ENCODE measurements around the gene ALPK3.
"Not testable (repeated sequence)": the region's sequence is repeated elsewhere in the genome, so short reads cannot be mapped to it uniquely, and the experiment has no call there.

Gene ALPK3

DNA sequence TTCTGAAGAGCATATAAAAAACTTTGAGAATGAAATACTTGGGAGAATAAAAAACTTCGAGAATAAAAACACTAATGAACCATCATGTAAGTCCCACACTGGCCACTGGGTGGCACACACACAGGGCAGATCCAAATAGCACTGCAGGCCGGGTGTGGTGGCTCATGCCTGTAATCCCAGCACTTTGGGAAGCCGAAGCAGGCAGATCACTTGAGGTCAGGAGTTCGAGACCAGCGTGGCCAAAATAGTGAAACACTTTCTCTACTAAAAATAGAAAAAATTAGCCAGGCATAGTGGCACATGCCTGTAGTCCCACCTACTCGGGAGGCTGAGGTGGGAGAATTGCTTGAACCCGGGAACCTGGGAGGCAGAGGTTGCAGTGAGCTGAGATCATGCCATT, 28.5 kb downstream of the ALPK3 start:
- not testable (repeated sequence) for H3K4me1 ChIP-seq (ENCODE audit: control insufficient read depth, insufficient read depth, low read length); H3K27ac ChIP-seq (ENCODE audit: low read length); H3K4me3 ChIP-seq (ENCODE audit: low read length); H3K9me3 ChIP-seq (ENCODE audit: control insufficient read depth, insufficient read depth, low read length); H3K27me3 ChIP-seq (ENCODE audit: control insufficient read depth, insufficient read depth, low read length); H3K36me3 ChIP-seq (ENCODE audit: control insufficient read depth, insufficient read depth, low read length)
- WGBS (ENCODE audit: insufficient coverage, insufficient read length): no CpG with 5 or more reads among the region's 7 CpGs
- peak; percentile 48 for DNase-seq (ENCODE audit: low read depth, low spot score)

DNA sequence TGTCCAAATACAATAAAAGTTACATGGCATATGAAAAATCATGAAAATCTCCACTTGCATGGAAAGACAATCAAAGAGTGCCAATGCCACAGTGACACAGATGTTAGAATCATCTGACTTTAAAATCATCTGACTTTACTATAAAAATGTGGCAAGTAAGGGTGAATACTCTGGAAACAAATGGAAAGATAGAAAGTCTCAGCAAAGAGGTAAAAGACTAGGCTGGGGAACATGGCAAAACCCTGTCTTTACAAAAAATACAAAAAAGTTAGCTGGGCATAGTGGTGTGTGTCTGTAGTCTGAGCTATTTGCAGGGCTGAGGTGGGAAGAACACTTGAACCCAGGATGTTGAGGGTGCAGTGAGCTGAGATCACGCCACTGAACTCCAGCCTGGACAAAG, 29.1 kb downstream of the ALPK3 start:
- H3K4me3 ChIP-seq (ENCODE audit: low read length): no peak overlapping the region
- WGBS (ENCODE audit: insufficient coverage, insufficient read length): no CpG with 5 or more reads among the region's 1 CpG
- H3K9me3 ChIP-seq (ENCODE audit: control insufficient read depth, insufficient read depth, low read length): no peaks in the 10 kb centered on the region
- no peaks in the 10 kb centered on the region for H3K36me3 ChIP-seq (ENCODE audit: control insufficient read depth, insufficient read depth, low read length)
- H3K27ac ChIP-seq (ENCODE audit: low read length): no peak overlapping the region
- H3K4me1 ChIP-seq (ENCODE audit: control insufficient read depth, insufficient read depth, low read length): no peaks in the 10 kb centered on the region
- no peak for DNase-seq (ENCODE audit: low read depth, low spot score)
- no peaks in the 10 kb centered on the region for H3K27me3 ChIP-seq (ENCODE audit: control insufficient read depth, insufficient read depth, low read length)

DNA sequence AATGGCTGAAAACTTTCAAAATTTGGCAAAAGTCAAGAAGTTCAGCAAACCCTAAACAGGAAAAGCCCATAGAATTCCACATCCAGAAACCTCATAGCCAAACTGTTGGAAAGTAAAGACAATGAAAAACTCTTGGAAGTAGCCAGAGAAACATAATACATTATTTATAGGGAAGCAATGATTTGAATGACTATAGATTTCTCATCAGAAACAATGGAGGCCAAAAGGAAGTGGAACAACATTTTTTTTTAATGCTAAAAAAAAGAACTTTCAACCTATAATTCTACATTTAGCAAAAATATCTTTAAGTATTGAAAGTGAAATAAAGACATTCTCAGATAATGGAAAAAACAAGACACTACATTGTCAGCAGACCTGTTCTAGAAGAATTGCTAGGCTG, 30.2 kb downstream of the ALPK3 start:
- no peaks in the 10 kb centered on the region for H3K9me3 ChIP-seq (ENCODE audit: control insufficient read depth, insufficient read depth, low read length)
- H3K4me1 ChIP-seq (ENCODE audit: control insufficient read depth, insufficient read depth, low read length): no peaks in the 10 kb centered on the region
- DNase-seq (ENCODE audit: low read depth, low spot score): no peak
- no peak overlapping the region for H3K27ac ChIP-seq (ENCODE audit: low read length)
- H3K4me3 ChIP-seq (ENCODE audit: low read length): no peak overlapping the region
- no peaks in the 10 kb centered on the region for H3K27me3 ChIP-seq (ENCODE audit: control insufficient read depth, insufficient read depth, low read length)
- H3K36me3 ChIP-seq (ENCODE audit: control insufficient read depth, insufficient read depth, low read length): no peaks in the 10 kb centered on the region

DNA sequence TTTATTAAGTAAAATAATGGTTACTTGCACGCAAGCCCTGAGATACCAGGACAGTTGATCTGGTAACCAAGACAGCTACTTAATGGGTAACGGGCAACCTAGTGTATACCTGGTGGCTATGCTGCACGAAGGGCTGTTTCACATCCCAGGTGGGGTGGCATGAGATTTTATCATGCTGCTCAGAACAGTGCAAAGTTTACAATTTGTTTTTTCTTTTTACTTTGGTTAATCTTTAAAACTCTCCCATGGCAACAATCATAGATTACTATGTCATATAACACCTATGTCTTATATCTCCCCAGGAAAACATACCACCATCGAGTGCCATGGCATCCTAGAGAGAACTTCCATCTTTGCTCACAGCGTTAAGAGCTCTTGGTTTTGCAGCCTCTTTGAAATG, 35.1 kb downstream of the ALPK3 start:
- no peaks in the 10 kb centered on the region for H3K4me1 ChIP-seq (ENCODE audit: control insufficient read depth, insufficient read depth, low read length)
- H3K9me3 ChIP-seq (ENCODE audit: control insufficient read depth, insufficient read depth, low read length): no peaks in the 10 kb centered on the region
- H3K36me3 ChIP-seq (ENCODE audit: control insufficient read depth, insufficient read depth, low read length): peaks cover 9% of the 10 kb centered on the region; the same call in 1 of the 2 replicates
- DNase-seq (ENCODE audit: low read depth, low spot score): no peak
- H3K27ac ChIP-seq (ENCODE audit: low read length): no peak overlapping the region
- H3K4me3 ChIP-seq (ENCODE audit: low read length): no peak overlapping the region
- WGBS (ENCODE audit: insufficient coverage, insufficient read length): no CpG with 5 or more reads among the region's 5 CpGs
- no peaks in the 10 kb centered on the region for H3K27me3 ChIP-seq (ENCODE audit: control insufficient read depth, insufficient read depth, low read length)

DNA sequence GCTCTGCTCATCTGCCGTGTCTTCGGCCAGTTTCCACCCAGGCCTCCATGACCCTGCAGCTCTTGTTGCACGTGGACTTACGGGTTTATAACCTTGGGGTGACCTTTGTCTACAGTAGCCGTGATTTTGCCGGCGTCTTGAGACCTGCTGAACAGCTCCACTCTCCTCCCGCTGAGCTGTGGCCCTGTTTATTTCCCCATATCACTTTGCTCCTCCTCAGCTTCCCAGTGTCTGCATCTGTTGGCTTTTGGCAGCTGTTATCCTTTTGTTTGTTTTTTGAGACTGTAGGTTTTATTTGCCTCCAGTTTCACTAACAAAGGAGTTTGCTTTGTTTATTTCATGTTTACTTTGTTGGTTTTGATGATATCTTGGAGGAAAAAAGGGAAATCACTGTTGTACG, 38.0 kb downstream of the ALPK3 start:
- Histone ChIP-seq H3K4me3 (ENCODE audit: low read length) (no peak overlapping the region), H3K27ac (ENCODE audit: low read length) (no peak overlapping the region), H3K27me3 (ENCODE audit: control insufficient read depth, insufficient read depth, low read length) (no peaks in the 10 kb centered on the region), H3K4me1 (ENCODE audit: control insufficient read depth, insufficient read depth, low read length) (no peaks in the 10 kb centered on the region), H3K9me3 (ENCODE audit: control insufficient read depth, insufficient read depth, low read length) (no peaks in the 10 kb centered on the region), H3K36me3 (ENCODE audit: control insufficient read depth, insufficient read depth, low read length) (peaks cover 18% of the 10 kb centered on the region)
- WGBS (ENCODE audit: insufficient coverage, insufficient read length): no CpG with 5 or more reads among the region's 9 CpGs
- DNase-seq (ENCODE audit: low read depth, low spot score): no peak

DNA sequence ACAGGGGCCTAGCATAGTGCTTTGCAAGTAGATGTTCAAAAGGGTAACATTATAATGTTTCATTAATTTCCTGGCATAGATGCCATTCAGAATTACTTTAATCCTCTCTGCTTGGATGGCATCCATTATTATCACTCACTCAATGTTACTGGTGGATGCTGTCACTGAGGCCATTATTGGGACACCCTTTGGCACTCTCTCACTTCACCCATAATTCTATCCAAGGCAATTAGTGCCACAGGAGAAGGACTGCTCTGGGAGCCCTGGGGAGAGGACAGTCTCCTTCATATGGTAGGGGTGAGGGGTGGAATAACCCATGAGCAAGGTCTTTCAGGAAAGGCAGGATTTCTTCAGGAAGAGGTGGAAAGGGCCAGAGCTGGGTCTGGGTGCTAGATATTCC, 38.6 kb downstream of the ALPK3 start:
- no peaks in the 10 kb centered on the region for H3K27me3 ChIP-seq (ENCODE audit: control insufficient read depth, insufficient read depth, low read length)
- H3K27ac ChIP-seq (ENCODE audit: low read length): no peak overlapping the region
- peaks cover 18% of the 10 kb centered on the region for H3K36me3 ChIP-seq (ENCODE audit: control insufficient read depth, insufficient read depth, low read length)
- no peaks in the 10 kb centered on the region for H3K9me3 ChIP-seq (ENCODE audit: control insufficient read depth, insufficient read depth, low read length)
- H3K4me3 ChIP-seq (ENCODE audit: low read length): no peak overlapping the region
- no peaks in the 10 kb centered on the region for H3K4me1 ChIP-seq (ENCODE audit: control insufficient read depth, insufficient read depth, low read length)
- DNase-seq (ENCODE audit: low read depth, low spot score): no peak

DNA sequence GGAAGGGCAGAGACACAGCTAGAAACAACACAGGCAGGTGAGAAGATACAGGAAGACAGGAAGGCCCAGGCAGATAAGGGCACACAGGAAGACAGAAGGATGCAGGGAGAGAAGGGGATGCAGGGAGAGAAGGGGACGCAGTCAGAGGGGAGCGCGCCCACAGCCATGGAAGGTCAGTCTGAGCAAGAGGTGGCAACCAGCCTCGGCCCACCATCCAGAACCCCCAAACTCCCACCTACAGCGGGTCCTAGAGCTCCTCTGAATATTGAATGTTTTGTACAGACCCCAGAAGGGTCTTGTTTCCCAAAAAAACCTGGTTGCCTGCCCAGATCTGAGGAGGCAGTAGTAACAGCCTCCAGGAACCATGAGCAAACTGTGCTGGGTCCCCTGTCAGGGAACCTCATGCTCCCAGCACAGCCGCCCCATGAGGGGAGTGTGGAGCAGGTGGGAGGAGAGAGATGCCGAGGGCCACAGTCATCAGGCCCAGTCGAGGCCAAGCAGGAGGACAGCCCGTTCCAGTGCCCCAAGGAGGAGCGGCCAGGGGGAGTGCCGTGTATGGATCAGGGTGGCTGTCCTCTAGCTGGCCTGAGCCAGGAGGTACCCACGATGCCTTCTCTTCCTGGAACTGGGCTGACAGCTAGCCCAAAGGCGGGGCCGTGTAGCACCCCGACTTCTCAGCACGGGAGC, 39.7 kb downstream of the ALPK3 start:
- H3K36me3 ChIP-seq (ENCODE audit: control insufficient read depth, insufficient read depth, low read length): peaks cover 18% of the 10 kb centered on the region
- H3K9me3 ChIP-seq (ENCODE audit: control insufficient read depth, insufficient read depth, low read length): no peaks in the 10 kb centered on the region
- H3K4me3 ChIP-seq (ENCODE audit: low read length): no peak overlapping the region
- DNase-seq (ENCODE audit: low read depth, low spot score): no peak
- H3K27ac ChIP-seq (ENCODE audit: low read length): no peak overlapping the region
- WGBS (ENCODE audit: insufficient coverage, insufficient read length): no CpG with 5 or more reads among the region's 16 CpGs
- H3K4me1 ChIP-seq (ENCODE audit: control insufficient read depth, insufficient read depth, low read length): no peaks in the 10 kb centered on the region
- H3K27me3 ChIP-seq (ENCODE audit: control insufficient read depth, insufficient read depth, low read length): no peaks in the 10 kb centered on the region

DNA sequence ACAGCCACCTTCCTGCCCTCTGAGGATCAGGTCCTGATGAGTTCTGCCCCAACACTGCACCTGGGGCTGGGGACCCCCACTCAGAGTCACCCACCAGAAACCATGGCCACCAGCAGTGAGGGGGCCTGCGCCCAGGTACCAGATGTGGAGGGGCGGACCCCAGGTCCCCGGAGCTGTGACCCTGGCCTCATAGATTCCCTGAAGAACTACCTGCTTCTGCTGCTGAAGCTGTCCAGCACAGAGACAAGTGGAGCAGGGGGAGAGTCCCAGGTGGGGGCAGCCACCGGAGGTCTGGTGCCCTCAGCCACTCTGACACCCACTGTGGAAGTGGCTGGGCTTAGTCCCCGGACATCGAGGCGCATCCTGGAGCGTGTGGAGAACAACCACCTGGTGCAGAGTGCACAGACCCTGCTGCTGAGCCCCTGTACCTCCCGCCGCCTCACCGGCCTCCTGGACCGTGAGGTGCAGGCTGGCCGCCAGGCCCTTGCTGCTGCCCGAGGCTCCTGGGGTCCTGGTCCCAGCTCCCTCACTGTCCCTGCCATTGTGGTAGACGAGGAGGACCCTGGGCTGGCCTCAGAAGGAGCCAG, 40.4 kb downstream of the ALPK3 start:
- H3K4me1 ChIP-seq (ENCODE audit: control insufficient read depth, insufficient read depth, low read length): no peaks in the 10 kb centered on the region
- H3K27me3 ChIP-seq (ENCODE audit: control insufficient read depth, insufficient read depth, low read length): no peaks in the 10 kb centered on the region
- no CpG with 5 or more reads among the region's 15 CpGs for WGBS (ENCODE audit: insufficient coverage, insufficient read length)
- peaks cover 18% of the 10 kb centered on the region for H3K36me3 ChIP-seq (ENCODE audit: control insufficient read depth, insufficient read depth, low read length)
- no peak overlapping the region for H3K27ac ChIP-seq (ENCODE audit: low read length)
- no peak overlapping the region for H3K4me3 ChIP-seq (ENCODE audit: low read length)
- H3K9me3 ChIP-seq (ENCODE audit: control insufficient read depth, insufficient read depth, low read length): no peaks in the 10 kb centered on the region
- no peak for DNase-seq (ENCODE audit: low read depth, low spot score)

DNA sequence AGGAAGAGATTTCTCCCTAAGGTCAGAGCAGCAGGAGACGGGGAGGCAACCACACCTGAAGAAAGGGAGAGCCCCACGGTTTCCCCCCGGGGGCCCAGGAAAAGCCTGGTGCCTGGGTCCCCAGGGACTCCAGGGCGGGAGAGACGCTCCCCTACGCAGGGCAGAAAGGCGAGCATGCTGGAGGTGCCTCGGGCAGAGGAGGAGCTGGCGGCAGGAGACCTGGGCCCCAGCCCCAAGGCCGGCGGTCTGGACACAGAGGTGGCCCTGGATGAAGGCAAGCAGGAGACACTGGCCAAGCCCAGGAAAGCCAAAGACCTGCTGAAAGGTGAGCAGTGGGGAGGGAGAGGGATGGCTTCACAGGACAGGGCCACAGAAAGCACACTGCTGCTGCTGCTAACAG, 41.1 kb downstream of the ALPK3 start:
- DNase-seq (ENCODE audit: low read depth, low spot score): no peak
- H3K4me1 ChIP-seq (ENCODE audit: control insufficient read depth, insufficient read depth, low read length): no peaks in the 10 kb centered on the region
- H3K4me3 ChIP-seq (ENCODE audit: low read length): no peak overlapping the region
- no peaks in the 10 kb centered on the region for H3K9me3 ChIP-seq (ENCODE audit: control insufficient read depth, insufficient read depth, low read length)
- H3K27ac ChIP-seq (ENCODE audit: low read length): no peak overlapping the region
- H3K36me3 ChIP-seq (ENCODE audit: control insufficient read depth, insufficient read depth, low read length): peaks cover 18% of the 10 kb centered on the region
- no peaks in the 10 kb centered on the region for H3K27me3 ChIP-seq (ENCODE audit: control insufficient read depth, insufficient read depth, low read length)
- no CpG with 5 or more reads among the region's 11 CpGs for WGBS (ENCODE audit: insufficient coverage, insufficient read length)

DNA sequence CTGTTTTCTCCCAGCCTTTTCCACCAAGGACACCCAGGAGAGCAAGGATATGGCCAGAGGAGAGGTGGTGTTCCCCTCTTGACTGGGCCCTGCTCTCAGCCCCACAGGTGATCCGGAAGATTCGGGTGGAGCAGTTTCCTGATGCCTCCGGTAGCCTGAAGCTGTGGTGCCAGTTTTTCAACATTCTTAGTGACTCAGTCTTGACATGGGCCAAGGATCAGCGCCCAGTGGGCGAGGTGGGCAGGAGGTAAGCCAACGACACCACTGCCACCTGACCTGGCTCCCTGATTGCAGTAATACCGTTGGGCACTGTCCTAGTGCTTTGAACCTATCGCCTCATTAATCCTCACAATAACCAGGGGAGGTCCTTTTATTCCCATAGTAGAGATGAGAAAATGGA, 42.0 kb downstream of the ALPK3 start:
- WGBS (ENCODE audit: insufficient coverage, insufficient read length): no CpG with 5 or more reads among the region's 8 CpGs
- Histone ChIP-seq H3K9me3 (ENCODE audit: control insufficient read depth, insufficient read depth, low read length) (no peaks in the 10 kb centered on the region), H3K27me3 (ENCODE audit: control insufficient read depth, insufficient read depth, low read length) (no peaks in the 10 kb centered on the region), H3K36me3 (ENCODE audit: control insufficient read depth, insufficient read depth, low read length) (peaks cover 18% of the 10 kb centered on the region), H3K4me1 (ENCODE audit: control insufficient read depth, insufficient read depth, low read length) (no peaks in the 10 kb centered on the region), H3K27ac (ENCODE audit: low read length) (no peak overlapping the region), H3K4me3 (ENCODE audit: low read length) (no peak overlapping the region)
- DNase-seq (ENCODE audit: low read depth, low spot score): no peak

DNA sequence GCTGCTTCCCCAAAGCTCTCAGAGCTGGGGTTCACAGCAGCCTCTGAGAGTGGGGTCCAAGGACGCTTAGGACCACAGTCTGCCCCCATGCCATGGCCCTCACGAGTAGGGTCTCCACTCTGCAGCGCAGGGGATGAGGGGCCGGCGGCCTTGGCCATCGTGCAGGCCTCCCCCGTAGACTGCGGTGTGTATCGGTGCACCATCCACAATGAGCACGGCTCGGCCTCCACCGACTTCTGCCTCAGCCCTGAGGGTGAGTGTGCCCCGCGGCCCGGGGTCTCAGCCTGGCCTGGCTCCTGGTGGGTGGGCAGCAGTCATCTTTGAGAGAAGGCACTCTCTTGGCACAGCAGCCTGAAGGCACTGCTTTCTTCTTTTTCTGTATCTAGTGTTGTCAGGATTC, 42.5 kb downstream of the ALPK3 start:
- Histone ChIP-seq H3K4me3 (ENCODE audit: low read length) (no peak overlapping the region), H3K4me1 (ENCODE audit: control insufficient read depth, insufficient read depth, low read length) (no peaks in the 10 kb centered on the region), H3K9me3 (ENCODE audit: control insufficient read depth, insufficient read depth, low read length) (no peaks in the 10 kb centered on the region), H3K27me3 (ENCODE audit: control insufficient read depth, insufficient read depth, low read length) (no peaks in the 10 kb centered on the region), H3K36me3 (ENCODE audit: control insufficient read depth, insufficient read depth, low read length) (peaks cover 18% of the 10 kb centered on the region), H3K27ac (ENCODE audit: low read length) (no peak overlapping the region)
- no CpG with 5 or more reads among the region's 15 CpGs for WGBS (ENCODE audit: insufficient coverage, insufficient read length)
- no peak for DNase-seq (ENCODE audit: low read depth, low spot score)

Data from iPS DF 6.9 (cell line).